GM12878 (cell line): ENCODE data around the gene FASTK. TPM values are rescaled to one million over a fixed set of nuclear protein-coding genes. Genes with fewer than 3 reads are reported as not detected.

Experiments used
- E2F4 ChIP-seq: IDR thresholded peaks from 2 replicates; pipeline ENCODE4 v1.6.1; 2012; ENCODE audit warnings: low read depth, low read length, improper control_type of control experiment
- E2F8 ChIP-seq: fragments of 450-650 bp; IDR thresholded peaks from 2 replicates; pipeline ENCODE4 v1.6.1; 2018; ENCODE audit warnings: mild to moderate bottlenecking, low read depth, moderate library complexity; ENCODE audit not compliant: partially characterized antibody
- IKZF1 ChIP-seq: fragments of 450-650 bp; conservative IDR thresholded peaks from 2 replicates; pipeline ENCODE4 v1.6.1; 2017; ENCODE audit warnings: antibody characterized with exemption, mild to moderate bottlenecking
- NBN ChIP-seq: fragments of 450-650 bp; IDR thresholded peaks from 2 replicates; pipeline ENCODE4 v1.6.1; 2016
- RAD21 ChIP-seq: IDR thresholded peaks from 2 replicates; pipeline ENCODE4 v1.6.1; 2011; ENCODE audit warnings: mild to moderate bottlenecking, low read depth, low read length, moderate library complexity; ENCODE audit not compliant: insufficient read depth
- SMC3 ChIP-seq: IDR thresholded peaks from 2 replicates; pipeline ENCODE4 v1.6.1; 2011; ENCODE audit warnings: low read length, improper control_type of control experiment, borderline replicate concordance
- YY1 ChIP-seq: IDR thresholded peaks from 2 replicates; pipeline ENCODE4 v1.6.1; 2011; ENCODE audit warnings: low read depth, mild to moderate bottlenecking, low read length
- polyA plus RNA-seq, 11 experiments: library from polyadenylated mRNA; depleted of rRNA in 4 of 11; unstranded in 6 of 11; stranded (reverse) in 5 of 11; fragments of >200 nt; fragmentation: Nextera tagmentation in 4 of 11; fragmentation: Illumina TruSeq in 1 of 11; extraction: Ambion mirVana in 4 of 11; extraction: Trizol in 1 of 11; gene quantifications; 1 replicate in 1 of 11; 2 replicates in 10 of 11; pipeline versions ENCODE4 v1.2.1 to v1.2.3, GENCODE V29; 2011 to 2016; ENCODE audit warnings: inconsistent platforms in 2 of 11, missing spikeins in 2 of 11, low read depth in 1 of 11
- total RNA-seq, 4 experiments: library from RNA; depleted of rRNA in 3 of 4; stranded (reverse); fragments of >200 nt in 3 of 4; fragmentation: Illumina TruSeq in 1 of 4; extraction: Trizol in 1 of 4; gene quantifications; 2 replicates each; pipeline versions ENCODE4 v1.2.1 to v1.2.3, GENCODE V29; 2013 to 2021

Gene FASTK
- total and polyA plus RNA-seq, 10 of the 15 experiments (the other 5 are each of a cell fraction or from before 2014, with no cell fraction given) = 0.19 to 102 (median 54.5) TPM

GRCh38 chr7:151059367-151060112 is 21.1 kb downstream of the FASTK start, which contains the start of gene SLC4A2 (continued):
- TF ChIP-seq E2F8 = no peak
- TF ChIP-seq E2F4 = 0 out of 2 replicates have a peak, but pooled peaks have one; percentile 4
- TF ChIP-seq SMC3 = peak; percentile 15; the same call in 1 of the 2 replicates
- peak; percentile 75 for TF ChIP-seq NBN
- TF ChIP-seq RAD21 = peak; percentile 11; the same call in 1 of the 2 replicates
- TF ChIP-seq IKZF1 = peak; percentile 52
- peak; percentile 11 for TF ChIP-seq YY1
